Ovary (tissue), 9 donors: Measurements from ENCODE around the gene ELOVL2. TPM values are rescaled to one million over a fixed set of nuclear protein-coding genes. Genes with fewer than 3 reads are reported as not detected.
"Not testable (repeated sequence)": the region's sequence is repeated elsewhere in the genome, so short reads cannot be mapped to it uniquely, and the experiment has no call there.

ENCODE experiments used
- DNase-seq, 5 donors: peaks; one replicate each; pipeline ENCODE4 v3.0.0-alpha.2; 2019 to 2020
- H3K27ac ChIP-seq, 2 donors: fragments of 200-600 bp; one replicate each; pipeline versions ENCODE4 v1.5.1 to v1.8.0; 2019 to 2022
- H3K27me3 ChIP-seq: fragments of 200-600 bp; one replicate; pipeline ENCODE4 v1.8.0; 2022
- H3K36me3 ChIP-seq: fragments of 200-600 bp; sonication (generic); one replicate; pipeline ENCODE4 v1.5.1; 2019
- H3K4me1 ChIP-seq: one replicate; pipeline ENCODE4 v1.8.1; 2013; ENCODE audit warnings: mild to moderate bottlenecking, moderate library complexity; ENCODE audit not compliant: insufficient read depth
- H3K4me3 ChIP-seq: fragments of 200-600 bp; sonication (generic); one replicate; pipeline ENCODE4 v1.5.1; 2017
- H3K9me3 ChIP-seq, 2 donors: fragments of 200-600 bp in 1 of 2; sonication (generic) in 1 of 2; one replicate each; pipeline versions ENCODE4 v1.5.1 to v1.8.1; 2013 to 2019; ENCODE audit warnings: mild to moderate bottlenecking in 1 of 2, moderate library complexity in 1 of 2
- EP300 ChIP-seq: sonication (generic); formaldehyde crosslinking; IDR thresholded peaks from one replicate; pipeline ENCODE4 v1.6.1; 2017; ENCODE audit warnings: antibody characterized with exemption
- POLR2A ChIP-seq: fragments of 450-650 bp; IDR thresholded peaks from one replicate; pipeline ENCODE4 v1.6.1; 2017; ENCODE audit warnings: antibody characterized with exemption, mild to moderate bottlenecking, moderate library complexity
- WGBS, 3 donors: extraction: QIAGEN DNeasy Blood & Tissue Kit in 1 of 3; methylation state at CpG; one replicate each; pipeline versions ENCODE4 v1.1.5 to v1.1.7; 2013 to 2017; 5-methylcytosine and 5-hydroxymethylcytosine counted together
- intact Hi-C, 4 donors: fragments of 100-400 bp; cut with DNase I; formaldehyde crosslinking; loops; one replicate each; pipeline versions ENCODE4 v1.11.0 to v1.15.1; 2022 to 2023
- polyA plus RNA-seq, 2 donors: library from polyadenylated mRNA; stranded (reverse); fragments of 200-250 nt in 1 of 2; fragments of 350-450 nt in 1 of 2; fragmentation: Illumina TruSeq in 1 of 2; extraction: RNeasy Lipid Tissue Mini Kit (QIAGEN cat#74804) in 1 of 2; gene quantifications; one replicate each; pipeline ENCODE4 v1.2.3, GENCODE V29; 2013 to 2014
- total RNA-seq, 7 donors: library from RNA; depleted of rRNA in 2 of 7; stranded (reverse); fragments of >200 nt in 2 of 7; fragmentation: NEBNext Ultra II Directional in 3 of 7; extraction: Animal tissue kit (Norgen Biotek cat#: 25700) in 3 of 7; gene quantifications; one replicate each; pipeline versions ENCODE4 v1.1.0 to v1.2.4, GENCODE V29; 2016 to 2023
- TF ChIP-seq, protein P1 (sequence below), 3 donors: fragments of 450-650 bp in 2 of 3; fragments of 200-600 bp in 1 of 3; IDR thresholded peaks; one replicate each; pipeline versions ENCODE4 v1.5.1 to v1.8.0; 2016 to 2022; ENCODE audit warnings: antibody characterized with exemption in 3 of 3, mild to moderate bottlenecking in 1 of 3
- donor health status: DM: no; HTN: no; CAD: no; lungs with moderate emphysema.
- donor health status: DM: no; HTN: no; CAD: no.
- donor health status: Bipolar disorder and iron deficiency.
- donor health status: DM: yes; HTN: yes; CAD: no.
- donor health status: DM: no; HTN: no; CAD: no.
- donor health status: DM: yes; HTN: yes; CAD: no.

Gene ELOVL2
- total and polyA plus RNA-seq, 9 donors, result 0.11 to 1.4 (median 0.28) TPM; not detected in 1

DNA sequence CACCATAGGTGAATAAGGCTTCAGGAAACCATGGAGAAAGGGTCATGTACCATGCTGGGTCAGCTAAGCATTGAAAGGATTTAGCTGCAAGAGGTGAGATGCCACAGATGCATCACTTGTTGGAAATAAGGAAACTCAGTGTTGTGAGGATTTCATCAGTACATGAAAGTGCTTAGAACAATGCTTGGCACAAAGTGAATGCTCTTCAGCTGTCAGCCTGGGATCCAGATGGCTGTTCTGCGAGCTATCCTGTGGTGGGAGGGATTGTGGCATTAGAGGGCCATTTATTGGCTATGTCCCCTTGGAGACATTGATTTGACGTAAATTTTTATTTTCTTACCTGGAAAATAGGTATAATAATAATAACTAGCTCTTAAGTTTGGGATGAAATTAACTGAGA lies 53.0 kb downstream of the ELOVL2 start:
- intact Hi-C loops, result no loop called here
- Histone ChIP-seq H3K9me3 (no peaks in the 10 kb centered on the region), H3K4me3 (no peak overlapping the region), H3K4me1 (no peaks in the 10 kb centered on the region), H3K36me3 (no peaks in the 10 kb centered on the region), H3K27me3 (no peaks in the 10 kb centered on the region), H3K27ac (no peak overlapping the region)
- DNase-seq, result no peak
- TF ChIP-seq, protein P1, sequence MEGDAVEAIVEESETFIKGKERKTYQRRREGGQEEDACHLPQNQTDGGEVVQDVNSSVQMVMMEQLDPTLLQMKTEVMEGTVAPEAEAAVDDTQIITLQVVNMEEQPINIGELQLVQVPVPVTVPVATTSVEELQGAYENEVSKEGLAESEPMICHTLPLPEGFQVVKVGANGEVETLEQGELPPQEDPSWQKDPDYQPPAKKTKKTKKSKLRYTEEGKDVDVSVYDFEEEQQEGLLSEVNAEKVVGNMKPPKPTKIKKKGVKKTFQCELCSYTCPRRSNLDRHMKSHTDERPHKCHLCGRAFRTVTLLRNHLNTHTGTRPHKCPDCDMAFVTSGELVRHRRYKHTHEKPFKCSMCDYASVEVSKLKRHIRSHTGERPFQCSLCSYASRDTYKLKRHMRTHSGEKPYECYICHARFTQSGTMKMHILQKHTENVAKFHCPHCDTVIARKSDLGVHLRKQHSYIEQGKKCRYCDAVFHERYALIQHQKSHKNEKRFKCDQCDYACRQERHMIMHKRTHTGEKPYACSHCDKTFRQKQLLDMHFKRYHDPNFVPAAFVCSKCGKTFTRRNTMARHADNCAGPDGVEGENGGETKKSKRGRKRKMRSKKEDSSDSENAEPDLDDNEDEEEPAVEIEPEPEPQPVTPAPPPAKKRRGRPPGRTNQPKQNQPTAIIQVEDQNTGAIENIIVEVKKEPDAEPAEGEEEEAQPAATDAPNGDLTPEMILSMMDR (IDR thresholded peaks at IDR 0.05), result no peak
- TF ChIP-seq POLR2A (no peak), EP300 (no peak)
- WGBS, 3 donors, result 41 to 69% (median 43%) methylated on average over 2 of the region's 2 CpGs

DNA sequence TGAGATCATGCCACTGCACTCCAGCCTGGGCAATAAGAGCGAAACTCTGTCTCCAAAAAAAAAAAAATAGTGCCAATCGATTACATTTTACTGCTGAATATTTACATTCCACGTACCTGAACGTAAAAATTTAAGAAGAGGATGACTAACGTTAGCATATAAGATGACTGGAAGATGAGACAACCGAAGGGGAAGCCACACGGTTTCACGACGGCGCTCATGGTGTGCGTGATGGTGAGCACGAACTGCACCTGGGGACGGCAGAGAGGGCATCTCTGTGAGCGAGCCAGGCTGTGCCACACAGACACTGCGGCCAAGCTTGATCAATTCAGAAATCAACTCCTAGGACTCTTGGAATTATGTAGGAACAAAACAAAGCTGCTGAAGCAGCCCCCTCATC lies 54.5 kb downstream of the ELOVL2 start:
- H3K27ac ChIP-seq, result no peak overlapping the region
- intact Hi-C loops, result no loop called here
- no peak for DNase-seq
- no peaks in the 10 kb centered on the region for H3K4me1 ChIP-seq
- TF ChIP-seq POLR2A, result no peak
- TF ChIP-seq, protein P1 (IDR thresholded peaks at IDR 0.05), result no peak
- TF ChIP-seq EP300, result no peak
- no peak overlapping the region for H3K4me3 ChIP-seq
- WGBS, 3 donors, result 92 to 95% (median 95%) methylated on average over 15 of the region's 15 CpGs
- no peaks in the 10 kb centered on the region for H3K9me3 ChIP-seq
- H3K36me3 ChIP-seq, result no peaks in the 10 kb centered on the region
- H3K27me3 ChIP-seq, result no peaks in the 10 kb centered on the region

DNA sequence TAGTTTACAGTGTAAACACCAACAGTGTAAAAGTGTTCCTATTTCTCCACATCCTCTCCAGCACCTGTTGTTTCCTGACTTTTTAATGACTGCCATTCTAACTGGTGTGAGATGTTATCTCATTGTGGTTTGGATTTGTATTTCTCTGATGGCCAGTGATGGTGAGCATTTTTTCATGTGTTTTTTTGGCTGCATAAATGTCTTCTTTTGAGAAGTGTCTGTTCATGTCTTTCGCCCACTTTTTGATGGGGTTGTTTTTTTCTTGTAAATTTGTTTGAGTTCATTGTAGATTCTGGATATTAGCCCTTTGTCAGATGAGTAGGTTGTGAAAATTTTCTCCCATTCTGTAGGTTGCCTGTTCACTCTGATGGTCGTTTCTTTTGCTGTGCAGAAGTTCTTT lies 59.1 kb downstream of the ELOVL2 start:
- H3K27ac ChIP-seq, intact Hi-C loops, H3K4me1 ChIP-seq, H3K4me3 ChIP-seq, DNase-seq, H3K27me3 ChIP-seq, H3K9me3 ChIP-seq, H3K36me3 ChIP-seq: not testable (repeated sequence)
- WGBS, 3 donors, result 91 to 100% (median 93%) methylated on average over 2 of the region's 2 CpGs

DNA sequence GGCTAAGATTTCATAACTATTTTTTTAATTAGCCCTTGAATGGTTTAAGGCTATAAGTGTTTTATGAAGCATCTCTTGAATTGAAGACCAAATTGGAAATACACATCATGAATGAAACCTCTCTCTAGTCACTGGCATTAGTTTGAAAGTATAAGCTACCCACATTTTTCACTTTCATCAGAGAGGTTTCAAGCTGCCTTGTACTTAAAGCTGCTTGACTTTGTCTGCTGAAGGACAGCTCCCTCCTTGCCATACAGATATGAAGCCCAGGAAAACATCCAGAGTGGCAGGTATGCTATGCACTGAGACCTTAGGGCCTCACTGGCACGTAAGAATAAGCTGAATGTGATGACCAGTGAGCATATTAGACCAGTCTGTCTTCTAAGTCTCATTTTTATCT lies 62.7 kb downstream of the ELOVL2 start:
- 88 to 96% (median 95%) methylated on average over 1 of the region's 1 CpG for WGBS, 3 donors
- Histone ChIP-seq H3K4me3 (no peak overlapping the region), H3K27me3 (no peaks in the 10 kb centered on the region), H3K4me1 (no peaks in the 10 kb centered on the region), H3K27ac (no peak overlapping the region), H3K36me3 (no peaks in the 10 kb centered on the region), H3K9me3 (no peaks in the 10 kb centered on the region)
- no peak for TF ChIP-seq POLR2A
- TF ChIP-seq, protein P1 (IDR thresholded peaks at IDR 0.05), result no peak
- no peak for TF ChIP-seq EP300
- intact Hi-C loops, result no loop called here
- DNase-seq, result no peak

DNA sequence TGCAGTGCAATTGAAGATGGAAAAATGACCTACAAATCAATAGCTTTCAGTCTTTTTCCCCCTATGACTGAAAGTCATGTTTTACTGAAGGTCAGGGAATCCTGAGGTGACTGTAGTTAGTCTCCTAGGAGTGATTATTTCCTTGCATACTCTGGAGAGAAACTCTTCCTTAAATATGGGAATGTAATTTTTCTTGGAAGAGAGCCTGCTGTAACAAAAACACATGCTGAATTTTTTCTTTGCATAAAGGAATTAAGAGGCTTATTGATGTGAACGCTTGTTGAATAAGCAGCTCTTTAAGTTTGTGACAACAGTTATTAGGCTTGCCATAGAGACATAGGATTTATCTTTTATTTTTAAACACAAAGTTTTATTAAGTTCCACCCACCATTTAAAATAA lies 64.5 kb downstream of the ELOVL2 start:
- intact Hi-C loops, result no loop called here
- Histone ChIP-seq H3K36me3 (no peaks in the 10 kb centered on the region), H3K9me3 (no peaks in the 10 kb centered on the region), H3K4me1 (no peaks in the 10 kb centered on the region), H3K27me3 (no peaks in the 10 kb centered on the region), H3K27ac (no peak overlapping the region), H3K4me3 (no peak overlapping the region)
- no peak for TF ChIP-seq EP300
- TF ChIP-seq, protein P1 (IDR thresholded peaks at IDR 0.05), result no peak
- WGBS, 3 donors, result 10 to 24% (median 19%) methylated on average over 1 of the region's 1 CpG
- DNase-seq, result no peak
